GM11168 (cell line): ENCODE data around the gene SCN4B.
"Not testable (repeated sequence)": the region's sequence is repeated elsewhere in the genome, so short reads cannot be mapped to it uniquely, and the experiment has no call there.

Experiments
- in situ Hi-C: fragments of 300-500 bp; cut with MboI; formaldehyde crosslinking; loops from one replicate; pipeline ENCODE4 v1.12.0; 2022; ENCODE audit warnings: low sequenced_read_pairs; ENCODE audit not compliant: unreplicated experiment

The SCN4B gene, protein sequence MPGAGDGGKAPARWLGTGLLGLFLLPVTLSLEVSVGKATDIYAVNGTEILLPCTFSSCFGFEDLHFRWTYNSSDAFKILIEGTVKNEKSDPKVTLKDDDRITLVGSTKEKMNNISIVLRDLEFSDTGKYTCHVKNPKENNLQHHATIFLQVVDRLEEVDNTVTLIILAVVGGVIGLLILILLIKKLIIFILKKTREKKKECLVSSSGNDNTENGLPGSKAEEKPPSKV

DNA sequence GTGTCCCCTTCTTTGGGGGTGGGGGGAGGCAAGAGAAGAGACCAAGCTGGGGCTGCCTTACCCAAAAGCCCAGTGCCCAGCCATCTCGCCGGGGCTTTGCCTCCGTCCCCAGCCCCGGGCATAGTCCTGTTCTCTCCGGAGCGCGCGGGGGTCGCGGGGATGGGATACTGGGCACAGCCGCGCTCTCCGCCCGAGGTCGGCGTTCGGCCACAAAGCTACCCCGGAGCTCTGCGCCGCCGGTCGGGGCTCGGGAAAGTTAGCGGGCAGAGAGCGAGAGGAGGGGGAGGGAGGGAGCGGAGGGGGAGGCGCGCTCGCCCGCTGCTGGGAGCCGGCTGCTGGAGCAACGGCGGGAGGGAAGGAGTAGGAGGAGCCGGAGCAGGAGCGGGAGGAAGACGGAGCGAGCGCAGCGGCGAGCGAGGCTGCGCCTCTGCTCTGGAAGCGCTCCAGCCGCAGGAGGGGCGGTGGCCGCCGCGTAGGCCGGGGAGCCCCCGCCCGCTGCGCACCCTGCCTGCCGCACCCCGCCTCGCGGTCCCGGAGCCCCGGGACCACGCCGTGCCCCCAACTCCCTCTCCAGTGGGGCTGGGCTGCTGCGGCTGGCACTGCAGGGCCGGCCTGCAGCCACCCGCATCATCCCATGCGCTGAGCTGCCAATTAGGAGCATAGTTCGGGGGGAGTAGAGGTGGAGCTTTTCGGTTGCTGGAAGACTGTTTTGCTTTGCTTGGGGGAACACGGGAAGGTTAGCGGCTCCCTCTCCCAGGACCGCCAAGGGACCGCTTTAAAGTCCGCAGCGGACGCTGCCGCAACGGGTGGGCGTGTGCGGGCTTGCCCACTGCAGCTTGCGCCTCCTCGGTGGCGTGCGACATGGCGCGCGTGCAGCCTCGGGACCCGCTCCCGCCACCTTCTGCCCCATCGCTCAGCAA is at the start of gene SCN4B:
Gene SCN4B, minus strand, starts transcription at position 272 of the 920 bp plus-strand sequence. Its CDS starts 150 bp downstream, at position 122.
- in situ Hi-C loops = no loop called here

DNA sequence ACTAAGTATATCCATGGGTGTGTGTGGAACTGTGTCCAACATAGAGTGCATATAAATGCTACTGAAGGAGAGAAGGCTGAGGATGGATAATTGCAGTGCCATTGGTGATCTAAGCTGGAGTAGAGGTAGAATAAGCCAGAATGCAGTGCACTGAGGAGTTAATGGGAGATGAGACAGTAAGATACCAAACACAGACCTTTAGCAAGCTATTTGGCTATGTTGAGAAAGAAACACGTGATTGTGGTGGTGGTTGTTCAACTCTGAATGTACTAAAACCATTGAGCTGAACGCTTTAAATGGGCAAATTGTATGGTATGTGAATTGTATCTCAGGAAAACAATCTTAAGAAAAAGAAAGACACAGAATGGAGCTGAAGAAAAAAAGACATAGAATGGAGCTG is 49.3 kb upstream of the SCN4B start:
- in situ Hi-C loops = loop anchor here (10.0 kb wide), 1 partner anchor 93 kb away; no protein-coding TSS in a partner anchor

DNA sequence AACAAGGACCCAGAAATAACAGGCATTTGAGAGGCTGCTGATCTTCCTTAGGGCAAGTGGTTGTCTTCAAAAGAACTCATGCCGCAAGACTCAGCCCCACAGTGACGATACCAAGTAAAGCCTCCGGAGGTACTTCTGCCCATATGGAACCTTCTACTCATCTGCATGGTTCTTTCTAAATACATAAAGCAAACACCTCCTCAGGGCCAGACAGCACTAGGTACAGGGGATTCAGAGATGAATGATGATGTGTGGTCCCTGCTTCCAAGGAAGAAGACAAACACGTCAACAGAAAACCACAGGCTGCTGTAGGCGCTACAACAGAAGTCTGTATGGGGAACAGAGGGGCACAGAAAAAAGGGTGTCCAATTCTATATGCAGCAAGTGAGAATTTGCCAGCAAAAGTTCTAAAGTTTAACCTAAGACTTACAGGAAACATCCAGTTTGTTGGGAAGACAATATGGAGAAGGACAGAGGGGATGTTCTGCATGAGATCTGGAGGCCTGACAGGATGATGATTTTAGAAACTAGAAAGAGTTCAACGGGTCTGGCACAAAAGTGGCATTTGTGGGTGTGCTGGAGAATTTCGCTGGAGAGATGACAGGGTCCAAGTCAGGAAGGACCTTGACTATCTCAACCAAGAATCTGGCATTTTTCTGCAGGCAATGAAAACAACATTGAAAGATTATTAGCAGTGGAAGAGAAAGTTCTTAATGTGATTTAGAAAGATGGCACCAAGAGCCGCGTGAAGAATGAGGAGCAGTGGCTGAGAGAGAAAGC is 48.5 kb upstream of the SCN4B start:
- in situ Hi-C loops = loop anchor here (10.0 kb wide), 1 partner anchor 94 kb away; no protein-coding TSS in a partner anchor

DNA sequence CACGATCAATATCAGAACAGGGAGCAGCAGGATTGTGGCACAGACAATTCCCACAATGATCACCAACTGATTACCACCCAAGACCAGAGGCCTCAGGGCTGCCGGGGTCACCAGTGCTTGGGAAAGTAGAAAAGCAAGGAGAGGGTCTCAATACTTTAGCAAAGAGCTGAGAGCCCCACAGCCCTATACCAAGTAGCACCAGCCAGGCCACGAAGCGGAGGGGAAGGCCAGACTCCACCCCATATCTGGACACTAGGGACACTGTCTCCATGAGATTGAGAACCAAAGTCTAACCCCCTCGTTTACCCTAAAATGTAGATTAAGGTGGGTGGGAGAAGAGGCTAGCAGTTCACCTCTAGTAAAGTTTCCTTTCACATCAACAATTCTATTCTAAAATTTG is 47.9 kb upstream of the SCN4B start:
- in situ Hi-C loops = loop anchor here (10.0 kb wide), 1 partner anchor 94 kb away; no protein-coding TSS in a partner anchor

DNA sequence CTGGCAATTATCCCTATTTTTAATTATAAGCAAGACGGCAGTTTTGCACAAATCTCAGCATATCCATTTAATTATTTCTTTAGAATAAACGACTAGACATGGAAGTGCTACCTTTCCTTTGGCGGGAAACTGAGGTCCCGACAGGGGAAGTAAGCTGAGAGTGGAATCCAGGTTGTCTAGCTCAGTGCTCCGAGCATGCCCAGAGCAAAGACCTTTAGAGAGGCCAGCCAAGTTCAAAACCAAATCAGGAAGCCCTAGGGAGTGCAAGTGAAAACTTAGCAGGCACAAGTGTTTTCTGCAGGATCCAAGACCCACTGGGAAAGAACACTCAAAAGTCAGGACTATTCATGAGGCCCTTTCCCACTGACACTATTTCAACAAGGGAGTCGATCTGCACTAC is 46.5 kb upstream of the SCN4B start:
- in situ Hi-C loops = loop anchor here (5.0 kb wide), 1 partner anchor 153 kb away; no protein-coding TSS in a partner anchor

DNA sequence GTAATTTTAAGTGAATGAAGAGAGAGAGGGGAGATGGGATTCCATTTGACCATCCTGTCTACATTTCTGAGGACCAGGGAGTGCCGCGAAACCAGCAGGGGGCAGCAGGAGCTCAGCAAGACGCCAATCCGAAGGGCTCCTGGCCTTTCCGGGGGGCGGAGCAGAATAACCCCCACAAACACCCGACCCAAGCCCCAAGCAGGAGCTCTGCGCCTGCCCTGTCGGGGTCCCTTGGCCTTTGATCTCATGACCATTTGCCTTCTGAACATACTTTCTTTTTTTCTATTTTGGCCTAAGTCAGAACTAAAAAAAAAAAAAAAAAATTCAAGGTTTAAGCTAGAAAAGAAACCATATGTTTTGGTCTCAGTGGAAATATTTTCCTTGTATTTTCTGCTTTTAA is 45.7 kb upstream of the SCN4B start:
- in situ Hi-C loops = loop anchor here (5.0 kb wide), 1 partner anchor 154 kb away; no protein-coding TSS in a partner anchor

DNA sequence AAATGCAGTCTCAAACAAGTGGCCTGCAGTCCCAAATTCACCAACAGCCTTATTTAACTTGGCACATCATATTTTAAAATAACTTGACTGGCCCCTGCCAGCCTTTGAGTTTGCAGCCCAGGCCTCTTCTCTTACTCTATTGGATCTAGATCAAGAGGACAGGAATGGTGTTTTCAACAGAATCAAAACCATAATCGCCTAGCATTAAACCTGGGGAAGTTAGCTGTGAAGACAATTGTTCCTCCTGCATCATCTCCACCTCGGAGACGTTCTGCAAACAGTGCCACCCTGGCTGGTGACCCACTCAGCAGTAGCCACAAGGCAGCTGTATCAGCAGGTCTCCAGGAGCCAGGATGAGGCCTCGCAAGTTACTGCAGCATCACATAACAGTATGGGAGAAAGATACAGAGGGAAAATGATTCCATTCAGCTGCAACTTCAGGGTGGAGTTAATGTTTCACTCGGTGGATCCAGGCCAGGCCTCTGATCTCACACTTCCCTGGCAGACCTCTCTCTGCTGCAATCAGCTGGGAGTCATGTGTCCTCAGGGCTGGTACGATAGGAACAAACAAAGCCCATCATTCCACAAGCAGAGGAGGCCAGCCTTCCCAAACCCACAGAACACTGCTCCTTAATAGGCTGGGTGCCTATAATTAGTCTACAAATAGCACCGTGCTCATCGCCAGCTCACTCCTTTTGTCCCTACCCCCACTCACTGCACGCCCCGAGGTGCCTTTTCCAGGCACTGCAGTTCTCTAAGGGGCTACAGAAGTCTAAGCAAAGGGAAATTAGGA is 42.4 kb upstream of the SCN4B start:
- in situ Hi-C loops = loop anchor here (5.0 kb wide), 1 partner anchor 157 kb away; no protein-coding TSS in a partner anchor

DNA sequence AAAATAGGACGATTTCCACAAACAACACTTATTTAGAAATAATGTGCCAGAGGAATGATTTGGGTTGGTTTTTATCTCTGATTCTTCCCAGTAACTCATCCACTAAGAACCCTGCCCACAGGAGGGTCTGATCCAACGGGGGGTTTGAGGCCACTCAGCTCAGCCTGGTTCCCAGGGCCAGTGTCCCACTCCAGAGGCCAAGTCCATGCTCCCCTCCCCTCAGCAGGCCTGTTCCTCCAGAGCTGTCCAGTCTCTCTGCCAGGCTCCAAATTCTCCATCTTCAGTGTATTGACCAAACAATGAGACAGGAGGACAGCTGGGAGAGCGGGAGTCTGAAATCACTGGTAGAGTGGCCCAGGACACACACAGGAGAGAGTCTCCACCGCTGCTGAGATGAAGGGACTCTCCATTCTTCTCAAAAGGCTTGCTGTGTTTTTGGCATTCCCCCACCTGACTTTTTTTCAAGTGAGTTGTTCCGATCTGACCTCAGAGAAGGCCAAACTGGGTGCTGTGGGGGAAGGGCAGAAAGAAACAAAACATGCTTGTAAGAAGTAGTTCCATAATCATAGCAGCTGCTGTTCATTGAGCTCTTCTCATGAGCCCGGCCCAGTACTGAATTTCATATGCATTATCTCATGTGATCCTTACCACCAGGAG is 41.4 kb upstream of the SCN4B start:
- in situ Hi-C loops = no loop called here

DNA sequence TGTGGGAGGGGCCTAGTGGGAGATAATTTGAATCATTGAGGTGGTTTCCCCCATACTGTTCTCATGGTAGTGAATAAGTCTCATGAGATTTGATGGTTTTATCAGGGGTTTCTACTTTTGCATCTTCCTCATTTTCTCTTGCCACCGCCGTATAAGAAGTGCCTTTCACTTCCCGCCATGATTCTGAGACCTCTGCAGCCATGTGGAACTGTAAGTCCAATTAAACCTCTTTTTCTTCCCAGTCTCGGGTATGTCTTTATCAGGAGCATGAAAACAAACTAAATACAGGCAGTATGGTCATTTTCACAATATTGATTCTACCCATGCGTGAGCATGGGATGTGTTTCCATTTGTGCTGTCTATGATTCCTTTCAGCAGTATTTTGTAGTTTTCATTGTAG is 40.2 kb upstream of the SCN4B start:
- in situ Hi-C loops = not testable (repeated sequence)

DNA sequence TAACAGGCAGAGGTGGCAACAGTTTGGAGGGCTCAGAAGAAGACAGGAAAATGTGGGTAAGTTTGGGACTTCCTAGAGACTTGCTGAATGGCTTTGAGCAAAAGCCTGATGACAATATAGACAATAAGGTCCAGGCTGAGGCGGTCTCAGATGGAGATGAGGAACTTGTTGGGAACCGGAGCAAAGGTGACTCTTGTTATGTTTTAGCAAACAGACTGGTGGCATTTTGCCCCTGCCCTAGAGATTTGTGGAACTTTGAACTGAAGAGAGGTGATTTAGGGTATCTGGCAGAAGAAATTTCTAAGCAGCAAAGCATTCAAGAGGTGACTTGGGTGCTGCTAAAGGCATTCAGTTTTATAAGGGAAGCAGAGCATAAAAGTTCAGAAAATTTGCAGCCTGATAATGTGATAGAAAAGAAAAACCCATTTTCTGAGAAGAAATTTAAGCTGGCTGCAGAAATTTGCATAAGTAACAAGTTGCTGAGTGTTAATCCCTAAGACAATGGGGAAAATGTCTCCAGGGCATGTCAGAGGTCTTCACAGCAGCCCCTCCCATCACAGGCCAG is 38.4 kb upstream of the SCN4B start:
- in situ Hi-C loops = not testable (repeated sequence)

DNA sequence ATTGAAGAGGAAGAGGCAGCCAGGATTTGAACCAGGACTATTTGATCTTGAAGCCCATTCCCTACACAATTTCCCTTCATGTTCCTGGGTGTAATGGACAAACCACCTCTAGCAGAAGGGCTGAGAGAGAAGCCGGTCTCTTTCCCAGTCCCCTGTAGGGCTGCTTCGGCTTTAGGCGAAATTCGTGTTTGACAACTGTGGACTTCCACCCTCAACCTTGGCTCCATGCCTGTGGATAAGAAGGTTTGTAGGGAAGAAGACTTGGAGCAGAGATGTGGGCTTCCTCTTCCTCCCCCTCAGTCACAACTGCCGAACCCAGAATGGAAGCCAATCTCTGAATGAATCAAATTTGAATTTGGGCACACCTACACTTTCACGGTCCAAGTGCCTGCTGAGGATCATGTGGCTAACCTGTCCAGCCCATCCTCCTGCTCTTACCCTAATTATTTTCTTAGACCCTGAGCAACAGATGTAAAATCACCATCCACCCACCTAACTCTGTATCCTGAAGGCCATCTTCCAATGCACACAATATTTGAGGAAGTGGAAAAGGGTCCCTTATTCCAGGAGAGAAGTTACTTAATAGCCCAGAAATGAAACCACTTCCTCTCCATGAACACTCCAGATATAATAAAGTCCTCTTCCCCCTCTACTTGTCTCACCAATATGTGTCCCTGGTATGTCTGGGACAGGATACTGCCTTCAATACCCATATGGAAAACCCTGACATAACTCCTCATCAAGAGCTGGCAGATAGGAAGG is 33.9 kb upstream of the SCN4B start:
- in situ Hi-C loops = no loop called here

DNA sequence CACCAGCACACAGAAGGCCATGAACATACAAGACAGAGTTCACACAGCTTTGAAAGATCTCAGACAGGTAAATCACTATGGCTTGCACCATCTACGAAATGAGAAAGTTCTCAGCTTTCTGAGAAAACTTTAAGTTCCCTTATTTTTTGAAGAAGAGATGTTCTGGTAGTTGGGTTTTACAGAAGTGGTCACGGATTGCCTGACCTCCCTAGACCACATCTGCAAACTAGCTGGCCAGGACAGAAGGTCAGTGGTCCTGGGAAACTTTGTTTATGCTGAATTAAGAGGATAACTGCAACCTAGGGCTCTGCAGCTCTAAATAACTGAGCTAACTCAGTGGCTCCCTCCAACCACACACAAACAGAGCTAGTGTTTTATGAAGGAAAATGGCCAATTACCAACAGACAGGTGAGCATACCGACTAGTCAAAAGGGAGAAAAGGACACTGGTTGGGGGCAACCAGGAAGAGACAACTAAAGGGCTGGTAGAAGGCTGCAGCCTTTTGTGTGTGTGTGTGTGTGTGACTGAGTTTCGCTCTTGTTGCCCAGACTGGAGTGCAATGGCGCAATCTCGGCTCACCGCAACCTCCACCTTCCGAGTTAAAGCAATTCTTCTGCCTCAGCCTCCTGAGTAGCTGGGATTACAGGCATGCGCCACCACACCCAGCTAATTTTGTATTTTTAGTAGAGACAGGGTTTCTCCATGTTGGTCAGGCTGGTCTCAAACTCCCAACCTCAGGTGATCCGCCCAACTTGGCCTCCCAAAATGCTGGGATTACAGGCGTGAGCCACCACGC is 32.4 kb upstream of the SCN4B start:
- in situ Hi-C loops = no loop called here

DNA sequence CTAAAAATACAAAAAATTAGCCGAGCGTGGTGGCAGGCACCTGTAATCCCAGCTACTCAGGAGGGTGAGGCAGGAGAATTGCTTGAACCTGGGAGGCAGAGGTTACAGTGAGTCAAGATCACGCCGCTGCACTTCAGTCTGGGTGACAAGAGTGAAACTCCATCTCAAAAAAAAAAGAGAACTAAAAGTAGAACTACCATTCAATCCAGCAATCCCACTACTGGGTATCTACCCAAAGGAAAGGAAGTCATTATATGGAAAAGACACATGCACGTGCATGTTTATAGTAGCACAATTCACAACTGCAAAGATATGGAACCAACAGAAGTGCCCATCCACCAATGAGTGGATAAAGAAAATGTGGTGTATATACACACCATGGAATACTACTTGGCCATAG is 31.1 kb upstream of the SCN4B start:
- in situ Hi-C loops = not testable (repeated sequence)

DNA sequence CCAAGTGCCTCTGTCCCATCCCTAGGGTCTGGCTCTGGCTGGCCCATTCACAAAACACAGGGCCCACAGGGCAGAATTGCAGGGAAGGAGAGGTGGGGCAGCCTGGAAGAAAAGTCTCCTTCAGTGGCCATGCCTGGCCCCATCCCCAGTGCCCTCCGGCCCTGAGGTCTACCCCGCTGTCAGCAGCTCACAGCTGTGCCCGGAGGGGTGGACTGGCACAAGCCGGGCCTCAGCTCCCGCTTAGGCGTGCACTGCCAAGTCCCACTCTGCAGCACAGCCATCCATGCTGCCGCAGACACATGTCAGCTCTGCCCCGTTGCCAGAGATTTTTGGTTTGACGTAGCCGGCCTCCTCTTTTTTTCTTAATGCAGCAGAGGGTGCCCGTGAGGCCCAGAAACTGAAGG is 27.7 kb upstream of the SCN4B start:
- in situ Hi-C loops = no loop called here

DNA sequence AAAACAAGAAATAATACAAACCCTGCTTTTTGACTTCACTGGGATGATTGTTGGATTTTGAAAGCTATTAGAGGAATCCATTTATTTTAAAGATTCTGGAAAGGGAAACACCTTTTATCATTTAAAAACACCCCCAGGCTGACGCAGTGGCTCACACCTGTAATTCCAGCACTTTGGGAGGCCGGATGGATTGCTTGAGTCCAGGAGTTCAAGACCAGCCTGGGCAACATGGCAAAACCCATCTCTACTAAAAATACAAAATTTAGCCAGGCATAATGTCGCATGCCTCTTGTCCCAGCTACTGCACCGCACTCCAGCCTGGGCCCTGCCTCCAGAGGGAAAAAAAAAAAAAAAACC is 24.1 kb upstream of the SCN4B start:
- in situ Hi-C loops = no loop called here

DNA sequence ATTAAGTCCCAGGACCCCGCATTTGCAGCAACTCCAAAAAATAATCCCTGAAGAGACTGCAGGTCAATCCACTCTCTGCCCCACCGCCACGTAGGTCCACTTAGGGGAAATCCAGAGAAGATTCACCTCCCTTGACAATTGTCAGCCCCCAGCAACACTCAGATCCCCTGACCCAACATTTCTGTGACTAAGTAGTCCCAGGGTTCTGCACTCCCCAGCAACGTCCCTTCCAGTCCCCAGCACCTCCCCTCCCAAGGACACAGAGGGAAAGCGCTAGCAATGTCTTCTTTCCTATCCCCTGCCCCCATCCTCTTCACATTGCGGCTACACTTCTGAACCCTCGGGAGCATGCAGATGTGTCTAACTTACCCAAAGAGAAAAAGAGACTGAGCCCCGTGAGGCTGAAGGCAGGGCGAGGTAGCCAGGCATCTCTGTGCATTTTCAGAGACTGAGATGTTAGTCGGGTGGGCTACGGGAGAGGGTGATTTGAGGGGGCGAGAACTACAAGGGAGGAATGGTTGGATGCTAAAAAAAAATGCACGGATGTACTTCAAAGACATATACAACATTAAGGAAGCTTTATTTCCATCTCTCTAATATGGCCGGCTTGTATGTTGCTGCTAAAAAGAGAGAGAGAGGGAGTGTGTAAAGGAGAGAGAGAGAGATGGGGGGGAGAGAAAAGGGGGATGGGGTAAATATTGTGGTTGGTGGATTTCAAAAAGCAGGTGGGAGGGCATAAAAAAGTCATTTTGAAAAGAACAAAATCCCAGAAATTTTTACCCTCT is 23.6 kb upstream of the SCN4B start, which contains the start of gene SCN2B:
Gene SCN2B, minus strand, starts transcription at position 647 of the 785 bp plus-strand sequence. Its CDS starts 208 bp downstream, at position 439.
- in situ Hi-C loops = no loop called here
